ENCODE results near the gene CTSZ. TPM values are rescaled to one million over a fixed set of nuclear protein-coding genes. Genes with fewer than 3 reads are reported as not detected.
A peak's percentile ranks its signal among the peaks of the same experiment; 100 is the strongest.

The CTSZ gene
- total RNA-seq, 1 experiment from 2014 or later: 194 TPM

DNA sequence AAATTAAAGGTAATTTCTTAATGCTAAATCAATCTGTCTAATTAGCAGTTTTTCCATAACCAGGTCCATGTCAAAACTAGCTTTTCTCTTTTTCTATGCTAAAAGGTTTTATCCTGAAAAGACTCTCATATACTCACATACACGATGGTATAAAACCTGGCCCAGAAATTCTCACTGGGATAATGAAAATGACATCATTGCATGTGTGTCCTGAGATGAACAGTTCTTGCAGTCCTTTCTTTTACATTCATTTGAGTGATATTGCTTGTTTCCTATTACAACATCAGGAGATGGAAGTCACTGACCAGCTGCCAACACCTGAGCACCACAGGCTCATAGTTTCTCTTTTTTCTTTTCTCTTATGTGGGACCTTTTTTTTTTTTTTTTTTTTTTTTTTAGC, 43.4 kb upstream of the CTSZ start:
- H3K27me3 ChIP-seq (ENCODE audit: insufficient read depth, low read depth): no peaks in the 10 kb centered on the region
- intact Hi-C loops (cut with micrococcal nuclease; ENCODE audit: unreplicated experiment): no loop called here
- no peaks in the 10 kb centered on the region for H3K9me2 ChIP-seq (ENCODE audit: insufficient read depth)
- ChIA-PET CTCF (no interaction called here), POLR2A (ENCODE audit: unreplicated experiment) (interaction anchor here (0.6 kb wide), 2 partner anchors 9 to 1578 kb away, joined by 6 to 7 read pairs; no protein-coding TSS in a partner anchor)
- H3K4me3 ChIP-seq: no peak overlapping the region
- peaks cover 49% of the 10 kb centered on the region for H3K4me1 ChIP-seq (replicated peaks; ENCODE audit: insufficient read depth)
- BruUV-seq (replicated peaks): no TSS peak
- no peaks in the 10 kb centered on the region for H4K20me1 ChIP-seq (ENCODE audit: insufficient read depth)
- no peaks in the 10 kb centered on the region for H3K79me2 ChIP-seq (ENCODE audit: low read depth)
- no peak overlapping the region for H2AFZ ChIP-seq
- H3K36me3 ChIP-seq (ENCODE audit: low read depth): no peaks in the 10 kb centered on the region
- no peak for DNase-seq
- H3F3A ChIP-seq (ENCODE audit: insufficient read depth, low read depth): peaks cover 26% of the 10 kb centered on the region
- H3K27ac ChIP-seq: no peak overlapping the region
- H3K9me3 ChIP-seq (ENCODE audit: insufficient read depth, low read depth): no peaks in the 10 kb centered on the region
- no peak for TF ChIP-seq EZH2 (IDR thresholded peaks at IDR 0.05; ENCODE audit: low read depth)
- TF ChIP-seq, protein P1, sequence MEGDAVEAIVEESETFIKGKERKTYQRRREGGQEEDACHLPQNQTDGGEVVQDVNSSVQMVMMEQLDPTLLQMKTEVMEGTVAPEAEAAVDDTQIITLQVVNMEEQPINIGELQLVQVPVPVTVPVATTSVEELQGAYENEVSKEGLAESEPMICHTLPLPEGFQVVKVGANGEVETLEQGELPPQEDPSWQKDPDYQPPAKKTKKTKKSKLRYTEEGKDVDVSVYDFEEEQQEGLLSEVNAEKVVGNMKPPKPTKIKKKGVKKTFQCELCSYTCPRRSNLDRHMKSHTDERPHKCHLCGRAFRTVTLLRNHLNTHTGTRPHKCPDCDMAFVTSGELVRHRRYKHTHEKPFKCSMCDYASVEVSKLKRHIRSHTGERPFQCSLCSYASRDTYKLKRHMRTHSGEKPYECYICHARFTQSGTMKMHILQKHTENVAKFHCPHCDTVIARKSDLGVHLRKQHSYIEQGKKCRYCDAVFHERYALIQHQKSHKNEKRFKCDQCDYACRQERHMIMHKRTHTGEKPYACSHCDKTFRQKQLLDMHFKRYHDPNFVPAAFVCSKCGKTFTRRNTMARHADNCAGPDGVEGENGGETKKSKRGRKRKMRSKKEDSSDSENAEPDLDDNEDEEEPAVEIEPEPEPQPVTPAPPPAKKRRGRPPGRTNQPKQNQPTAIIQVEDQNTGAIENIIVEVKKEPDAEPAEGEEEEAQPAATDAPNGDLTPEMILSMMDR (conservative IDR thresholded peaks at IDR 0.05): no peak
- no peak overlapping the region for H3K4me2 ChIP-seq

DNA sequence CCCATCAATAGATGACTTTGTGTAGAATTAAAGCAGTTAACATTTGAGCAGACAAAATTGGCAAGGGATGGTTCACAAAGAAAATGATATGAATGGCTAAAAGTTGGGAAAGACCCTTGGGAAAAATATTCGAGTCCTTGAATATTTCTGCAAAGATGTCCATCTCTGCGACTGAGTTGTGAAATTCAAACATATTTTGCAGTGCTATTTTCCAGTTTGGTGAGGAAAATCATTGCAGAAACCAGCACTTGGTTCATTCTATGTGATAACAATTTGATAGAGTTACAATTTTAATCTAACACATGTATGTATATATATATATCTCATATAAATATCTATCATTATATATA, 41.6 kb upstream of the CTSZ start:
- TF ChIP-seq, protein P1 (conservative IDR thresholded peaks at IDR 0.05): no peak
- no peak for TF ChIP-seq EZH2 (IDR thresholded peaks at IDR 0.05; ENCODE audit: low read depth)
- BruUV-seq (replicated peaks): no TSS peak
- Histone ChIP-seq H3K79me2 (ENCODE audit: low read depth) (no peaks in the 10 kb centered on the region), H3K27me3 (ENCODE audit: insufficient read depth, low read depth) (no peaks in the 10 kb centered on the region), H4K20me1 (ENCODE audit: insufficient read depth) (no peaks in the 10 kb centered on the region), H3K4me3 (peak overlapping the region; percentile 46), H3K27ac (peak overlapping the region; percentile 91), H3K4me1 (replicated peaks; ENCODE audit: insufficient read depth) (peaks cover 67% of the 10 kb centered on the region), H3F3A (ENCODE audit: insufficient read depth, low read depth) (peaks cover 37% of the 10 kb centered on the region), H3K36me3 (ENCODE audit: low read depth) (no peaks in the 10 kb centered on the region), H3K4me2 (peak overlapping the region; percentile 73), H3K9me3 (ENCODE audit: insufficient read depth, low read depth) (no peaks in the 10 kb centered on the region), H3K9me2 (ENCODE audit: insufficient read depth) (no peaks in the 10 kb centered on the region), H2AFZ (0 out of 2 replicates have a peak overlapping the region, but pooled peaks have one; percentile 0)
- POLR2A ChIA-PET (ENCODE audit: unreplicated experiment): no interaction called here
- no peak for DNase-seq
- CTCF ChIA-PET: no interaction called here
- intact Hi-C loops (cut with micrococcal nuclease; ENCODE audit: unreplicated experiment): no loop called here

DNA sequence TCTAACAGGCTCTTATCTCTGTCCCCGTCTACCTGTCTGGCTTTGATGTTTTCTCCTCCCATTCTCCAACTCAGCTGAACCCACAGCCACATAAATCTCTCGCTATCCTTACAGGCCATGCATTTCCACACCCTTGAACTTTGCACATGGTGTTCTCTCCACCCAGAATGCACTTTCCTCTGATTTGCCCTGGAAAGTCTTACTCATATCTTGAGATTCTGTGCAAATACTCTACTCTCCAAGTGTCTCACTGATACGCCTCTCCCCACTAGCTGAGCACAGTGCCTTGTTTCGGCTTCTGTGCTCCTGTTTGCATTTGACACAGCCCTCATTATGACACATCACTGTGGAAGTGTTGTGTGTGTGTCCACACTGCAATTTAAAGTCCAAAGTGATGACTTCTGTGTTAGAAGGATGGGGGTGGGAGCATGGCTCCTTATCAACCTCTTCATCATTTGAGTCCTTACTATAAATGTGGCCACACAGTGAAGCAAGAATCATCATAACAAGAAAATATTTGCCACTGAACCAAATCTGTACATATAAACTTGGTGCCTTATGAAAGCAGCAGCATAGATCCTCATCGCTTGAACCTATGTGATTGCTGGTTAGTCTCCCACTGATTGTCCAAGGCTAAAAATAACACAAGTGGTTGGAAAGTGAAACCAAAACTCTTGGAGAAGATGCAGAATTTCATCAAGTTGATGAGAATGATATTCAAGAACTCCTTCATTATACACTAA, 41.1 kb upstream of the CTSZ start:
- Histone ChIP-seq H3K4me1 (replicated peaks; ENCODE audit: insufficient read depth) (peaks cover 72% of the 10 kb centered on the region), H3K27ac (peak overlapping the region; percentile 91), H3K9me2 (ENCODE audit: insufficient read depth) (no peaks in the 10 kb centered on the region), H3K4me2 (peak overlapping the region; percentile 73), H2AFZ (peak overlapping the region; percentile 0; the same call in 1 of the 2 replicates), H3K27me3 (ENCODE audit: insufficient read depth, low read depth) (no peaks in the 10 kb centered on the region), H3K4me3 (peak overlapping the region; percentile 46), H3K79me2 (ENCODE audit: low read depth) (no peaks in the 10 kb centered on the region), H3K9me3 (ENCODE audit: insufficient read depth, low read depth) (no peaks in the 10 kb centered on the region), H3K36me3 (ENCODE audit: low read depth) (no peaks in the 10 kb centered on the region), H3F3A (ENCODE audit: insufficient read depth, low read depth) (peaks cover 42% of the 10 kb centered on the region), H4K20me1 (ENCODE audit: insufficient read depth) (no peaks in the 10 kb centered on the region)
- TF ChIP-seq, protein P1 (conservative IDR thresholded peaks at IDR 0.05): no peak
- no peak for TF ChIP-seq EZH2 (IDR thresholded peaks at IDR 0.05; ENCODE audit: low read depth)
- POLR2A ChIA-PET (ENCODE audit: unreplicated experiment): no interaction called here
- BruUV-seq (replicated peaks): no TSS peak
- intact Hi-C loops (cut with micrococcal nuclease; ENCODE audit: unreplicated experiment): no loop called here
- CTCF ChIA-PET: no interaction called here
- peak in 1 of 2 experiments; percentile 99 for DNase-seq

All from PC-9 (cell line).